GM18868 (cell line): ENCODE results near the gene TCEA3.

Experiments used
- ATAC-seq: cut with Tn5 transposase; IDR thresholded peaks from one replicate; pipeline ENCODE4 v1.9.1; 2021; ENCODE audit warnings: mild to moderate bottlenecking, moderate library complexity; ENCODE audit not compliant: unreplicated experiment

TCEA3 gene

GRCh38 chr1:23424293-23425192 lies at the start of gene TCEA3:
TSS of gene TCEA3 (minus strand) at chr1:23424748. CDS start at chr1:23424633, 115 bp downstream.
- ATAC-seq: no peak

GRCh38 chr1:23473037-23473800 lies 48.7 kb upstream of the TCEA3 start:
- no peak for ATAC-seq

GRCh38 chr1:23472351-23473036 lies 47.9 kb upstream of the TCEA3 start:
- no peak for ATAC-seq

GRCh38 chr1:23471473-23472075 lies 47.0 kb upstream of the TCEA3 start:
- ATAC-seq: no peak

GRCh38 chr1:23470282-23471070 lies 45.9 kb upstream of the TCEA3 start:
- no peak for ATAC-seq

GRCh38 chr1:23469372-23469982 lies 44.9 kb upstream of the TCEA3 start:
- ATAC-seq: no peak

- no peak for ATAC-seq
Measured at GRCh38 chr1:23466423-23466989, 42.0 kb upstream of the TCEA3 start.

- ATAC-seq: no peak
Measured at GRCh38 chr1:23463286-23463685, 38.7 kb upstream of the TCEA3 start.

GRCh38 chr1:23462766-23463165 lies 38.2 kb upstream of the TCEA3 start:
- no peak for ATAC-seq

GRCh38 chr1:23461050-23461449 lies 36.5 kb upstream of the TCEA3 start:
- no peak for ATAC-seq

GRCh38 chr1:23460519-23460918 lies 36.0 kb upstream of the TCEA3 start:
- ATAC-seq: no peak

- ATAC-seq: no peak
Measured at GRCh38 chr1:23459338-23459757, 34.8 kb upstream of the TCEA3 start.

- ATAC-seq: no peak
Measured at GRCh38 chr1:23456226-23456625, 31.7 kb upstream of the TCEA3 start.

- ATAC-seq: no peak
Measured at GRCh38 chr1:23453455-23454000, 29.0 kb upstream of the TCEA3 start.

- no peak for ATAC-seq
Measured at GRCh38 chr1:23452011-23452411, 27.5 kb upstream of the TCEA3 start.

GRCh38 chr1:23451441-23451840 lies 26.9 kb upstream of the TCEA3 start:
- ATAC-seq: no peak

- no peak for ATAC-seq
Measured at GRCh38 chr1:23450894-23451293, 26.3 kb upstream of the TCEA3 start.

GRCh38 chr1:23449958-23450357 lies 25.4 kb upstream of the TCEA3 start:
- ATAC-seq: no peak

- no peak for ATAC-seq
Measured at GRCh38 chr1:23449306-23449705, 24.8 kb upstream of the TCEA3 start.
